Smooth muscle cell (in vitro differentiated cells): ENCODE results near the gene CDA. TPM values are rescaled to one million over a fixed set of nuclear protein-coding genes. Genes with fewer than 3 reads are reported as not detected.

Source experiments
- DNase-seq: peaks from one replicate; lab custom pipeline; 2025; ENCODE audit not compliant: unreplicated experiment; lab: John Stamatoyannopoulos, UW
- H2AFZ ChIP-seq: fragments of 200-600 bp; sonication (generic); 2 replicates; pipeline ENCODE4 v1.6.0; 2016; ENCODE audit warnings: antibody characterized with exemption, low read depth, mild to moderate bottlenecking
- H3F3A ChIP-seq: fragments of 200-600 bp; sonication (generic); 2 replicates; pipeline ENCODE4 v1.6.0; 2017; ENCODE audit warnings: antibody characterized with exemption, low read depth
- H3K27ac ChIP-seq: fragments of 200-600 bp; sonication (generic); 2 replicates; pipeline ENCODE4 v1.5.1; 2016; ENCODE audit warnings: low read depth, mild to moderate bottlenecking
- H3K27me3 ChIP-seq: fragments of 200-600 bp; sonication (generic); 2 replicates; pipeline ENCODE4 v1.6.1; 2016; ENCODE audit warnings: low read depth, mild to moderate bottlenecking
- H3K36me3 ChIP-seq: fragments of 200-600 bp; sonication (generic); 2 replicates; pipeline ENCODE4 v1.5.1; 2016; ENCODE audit warnings: low read depth
- H3K4me1 ChIP-seq: fragments of 200-600 bp; sonication (generic); 2 replicates; pipeline ENCODE4 v1.5.1; 2016; ENCODE audit warnings: low read depth
- H3K4me2 ChIP-seq: fragments of 200-600 bp; sonication (generic); 2 replicates; pipeline ENCODE4 v1.6.0; 2016; ENCODE audit warnings: mild to moderate bottlenecking
- H3K4me3 ChIP-seq: fragments of 200-600 bp; sonication (generic); 2 replicates; pipeline ENCODE4 v1.5.1; 2016; ENCODE audit warnings: mild to moderate bottlenecking
- H3K79me2 ChIP-seq: fragments of 200-600 bp; sonication (generic); 2 replicates; pipeline ENCODE4 v1.6.0; 2016; ENCODE audit warnings: low read depth, mild to moderate bottlenecking
- H3K9ac ChIP-seq: fragments of 200-600 bp; sonication (generic); 2 replicates; pipeline ENCODE4 v1.6.0; 2016; ENCODE audit warnings: low read depth
- H3K9me3 ChIP-seq: fragments of 200-600 bp; sonication (generic); replicated peaks from 2 replicates; pipeline ENCODE4 v1.5.1; 2016; ENCODE audit warnings: low read depth
- H4K20me1 ChIP-seq: fragments of 200-600 bp; sonication (generic); 2 replicates; pipeline ENCODE4 v1.6.0; 2016; ENCODE audit warnings: low read depth
- CTCF ChIP-seq: fragments of 200-600 bp; sonication (generic); IDR thresholded peaks from 2 replicates; pipeline ENCODE4 v1.5.1; 2017; ENCODE audit warnings: borderline replicate concordance, mild to moderate bottlenecking, antibody characterized with exemption; ENCODE audit not compliant: insufficient read depth, poor library complexity, severe bottlenecking
- WGBS: methylation state at CpG from one replicate; pipeline ENCODE4 v1.1.7; 2016; ENCODE audit warnings: low lambda C conversion rate; 5-methylcytosine and 5-hydroxymethylcytosine counted together
- polyA plus RNA-seq: library from polyadenylated mRNA; unstranded; fragments of >200 nt; fragmentation: Nextera tagmentation; extraction: Ambion mirVana; gene quantifications from 2 replicates; pipeline ENCODE4 v1.2.1, GENCODE V29; 2016
- total RNA-seq: library from RNA; depleted of rRNA; stranded (reverse); fragments of >200 nt; gene quantifications from 2 replicates; pipeline ENCODE4 v1.2.3, GENCODE V29; 2014

Gene CDA
- total and polyA plus RNA-seq, 2 experiments from 2014 or later: 0.58 to 0.78 TPM

GRCh38 chr1:20632386-20632785, 43.5 kb downstream of the CDA start:
- Histone ChIP-seq H3F3A (peaks cover 12% of the 10 kb centered on the region), H3K36me3 (no peaks in the 10 kb centered on the region), H3K4me3 (no peak overlapping the region), H3K4me1 (no peaks in the 10 kb centered on the region), H3K27ac (no peak overlapping the region), H3K9ac (no peak overlapping the region), H3K79me2 (no peaks in the 10 kb centered on the region), H2AFZ (no peak overlapping the region), H4K20me1 (peaks cover 33% of the 10 kb centered on the region), H3K27me3 (no peaks in the 10 kb centered on the region), H3K4me2 (no peak overlapping the region), H3K9me3 (no peaks in the 10 kb centered on the region)
- no peak for TF ChIP-seq CTCF
- WGBS: 85% methylated on average over 3 of the region's 3 CpGs
- no peak for DNase-seq

DNA sequence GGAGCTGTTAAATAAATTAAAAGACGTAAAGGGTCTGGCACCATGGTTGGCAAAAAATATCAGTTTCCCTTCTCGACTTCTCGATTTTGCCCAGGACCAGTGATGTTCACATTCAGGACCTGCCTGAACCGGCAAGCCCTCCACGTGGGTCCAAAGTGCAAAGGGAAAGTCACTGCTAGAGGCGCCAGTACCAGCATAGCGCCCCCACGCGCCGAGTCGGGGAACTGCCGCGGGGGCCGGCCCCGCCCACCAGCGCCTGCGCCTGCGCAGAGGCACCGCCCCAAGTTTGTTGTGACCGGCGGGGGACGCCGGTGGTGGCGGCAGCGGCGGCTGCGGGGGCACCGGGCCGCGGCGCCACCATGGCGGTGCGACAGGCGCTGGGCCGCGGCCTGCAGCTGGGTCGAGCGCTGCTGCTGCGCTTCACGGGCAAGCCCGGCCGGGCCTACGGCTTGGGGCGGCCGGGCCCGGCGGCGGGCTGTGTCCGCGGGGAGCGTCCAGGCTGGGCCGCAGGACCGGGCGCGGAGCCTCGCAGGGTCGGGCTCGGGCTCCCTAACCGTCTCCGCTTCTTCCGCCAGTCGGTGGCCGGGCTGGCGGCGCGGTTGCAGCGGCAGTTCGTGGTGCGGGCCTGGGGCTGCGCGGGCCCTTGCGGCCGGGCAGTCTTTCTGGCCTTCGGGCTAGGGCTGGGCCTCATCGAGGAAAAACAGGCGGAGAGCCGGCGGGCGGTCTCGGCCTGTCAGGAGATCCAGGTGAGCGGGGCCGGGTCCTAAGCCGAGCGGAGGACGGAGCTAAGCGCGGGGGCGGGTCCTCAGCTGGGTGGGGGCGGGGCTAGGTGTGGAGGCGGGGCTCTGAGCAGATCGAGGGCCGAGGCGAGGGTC, 44.5 kb downstream of the CDA start, which contains the start of gene PINK1:
TSS of gene PINK1 (plus strand) at position 269 of the 875 bp plus-strand sequence. CDS start at position 360, 91 bp downstream.
- peak; percentile 82 for DNase-seq
- Histone ChIP-seq H3K4me2 (peak within 1 kb of the TSS; percentile 90), H4K20me1 (peaks cover 36% of the 10 kb centered on the region), H3K27me3 (no peaks in the 10 kb centered on the region), H3K36me3 (no peaks in the 10 kb centered on the region), H3K79me2 (no peaks in the 10 kb centered on the region), H3K4me3 (peak within 1 kb of the TSS; percentile 93), H3K9me3 (no peaks in the 10 kb centered on the region), H3K27ac (peak within 1 kb of the TSS; percentile 67), H2AFZ (peak within 1 kb of the TSS; percentile 94), H3F3A (peaks cover 12% of the 10 kb centered on the region), H3K4me1 (no peaks in the 10 kb centered on the region), H3K9ac (peak within 1 kb of the TSS; percentile 83)
- TF ChIP-seq CTCF: peak; percentile 100
- WGBS: 4% methylated on average over 70 of the region's 93 CpGs

DNA sequence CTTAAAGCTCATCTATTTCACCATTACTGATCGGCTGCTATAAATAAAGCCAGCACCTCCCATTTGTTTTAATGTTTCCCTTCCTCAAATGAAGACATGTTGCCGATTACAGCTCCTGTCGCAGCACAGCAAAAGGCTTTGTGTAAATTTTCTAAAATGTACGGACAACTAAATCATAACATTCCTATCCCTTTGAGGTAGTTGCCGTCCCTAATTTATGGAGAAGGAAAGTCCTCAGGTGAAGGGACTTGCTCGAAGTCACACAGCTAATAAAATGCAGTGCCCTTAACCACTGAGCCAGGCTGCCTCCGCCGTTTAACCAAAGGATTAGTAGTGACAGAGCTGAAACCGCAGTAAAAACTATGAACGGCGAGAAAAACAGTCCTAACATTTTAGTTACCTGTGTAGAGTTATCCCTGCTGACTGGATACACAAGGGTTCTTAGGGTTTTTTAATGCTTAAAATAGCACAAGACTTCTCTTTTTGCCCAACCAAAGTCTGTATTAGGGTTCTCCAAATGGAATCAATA, 45.2 kb downstream of the CDA start:
- H3K79me2 ChIP-seq: no peaks in the 10 kb centered on the region
- DNase-seq: no peak
- TF ChIP-seq CTCF: no peak
- peaks cover 36% of the 10 kb centered on the region for H4K20me1 ChIP-seq
- 2% methylated on average over 11 of the region's 11 CpGs for WGBS
- peak overlapping the region; percentile 35 for H2AFZ ChIP-seq
- no peaks in the 10 kb centered on the region for H3K36me3 ChIP-seq
- H3K27ac ChIP-seq: peak overlapping the region; percentile 3
- H3K9me3 ChIP-seq: no peaks in the 10 kb centered on the region
- no peaks in the 10 kb centered on the region for H3K27me3 ChIP-seq
- peak overlapping the region; percentile 93 for H3K4me3 ChIP-seq
- no peaks in the 10 kb centered on the region for H3K4me1 ChIP-seq
- H3F3A ChIP-seq: peaks cover 12% of the 10 kb centered on the region
- H3K4me2 ChIP-seq: peak overlapping the region; percentile 90
- H3K9ac ChIP-seq: peak overlapping the region; percentile 83
